Osteoblast (primary cell): ENCODE results near the gene HRAS. TPM values are rescaled to one million over a fixed set of nuclear protein-coding genes. Genes with fewer than 3 reads are reported as not detected.

ENCODE experiments used
- DNase-seq: peaks from one replicate; pipeline ENCODE4 v3.0.0; 2011; ENCODE audit warnings: low spot score, mixed read lengths; ENCODE audit not compliant: insufficient read length; ENCODE audit errors: missing footprints
- H2AFZ ChIP-seq: 2 replicates; pipeline ENCODE4 v1.6.0; 2011; ENCODE audit warnings: mild to moderate bottlenecking, low read length
- H3K27ac ChIP-seq: 2 replicates; pipeline ENCODE4 v1.5.1; 2011; ENCODE audit warnings: mild to moderate bottlenecking, low read depth, low read length, moderate library complexity
- H3K27me3 ChIP-seq: 2 replicates; pipeline ENCODE4 v1.6.0; 2012; ENCODE audit warnings: mild to moderate bottlenecking, control low read depth, inconsistent platforms, low read length, moderate library complexity; ENCODE audit not compliant: insufficient read depth
- H3K36me3 ChIP-seq: 2 replicates; pipeline ENCODE4 v1.5.1; 2011; ENCODE audit warnings: mild to moderate bottlenecking, low read length, control low read depth, moderate library complexity; ENCODE audit not compliant: insufficient read depth
- H3K4me1 ChIP-seq: 2 replicates; pipeline ENCODE4 v1.5.1; 2011; ENCODE audit warnings: mild to moderate bottlenecking, low read length, control low read depth, moderate library complexity; ENCODE audit not compliant: insufficient read depth
- H3K4me2 ChIP-seq: 2 replicates; pipeline ENCODE4 v1.6.0; 2011; ENCODE audit warnings: mild to moderate bottlenecking, low read length; ENCODE audit not compliant: insufficient read depth
- H3K4me3 ChIP-seq: fragments of 200-600 bp; sonication (generic); 3 replicates; pipeline ENCODE4 v1.5.1; 2012; ENCODE audit warnings: mild to moderate bottlenecking, low read length, inconsistent platforms; ENCODE audit not compliant: insufficient read depth
- H3K79me2 ChIP-seq: 2 replicates; pipeline ENCODE4 v1.6.0; 2012; ENCODE audit warnings: mild to moderate bottlenecking, low read length, control low read depth, inconsistent platforms; ENCODE audit not compliant: insufficient read depth
- H3K9me3 ChIP-seq: 2 replicates; pipeline ENCODE4 v1.5.1; 2011; ENCODE audit warnings: low read depth, low read length, control low read depth
- H4K20me1 ChIP-seq: 2 replicates; pipeline ENCODE4 v1.6.0; 2012; ENCODE audit warnings: mild to moderate bottlenecking, low read length, control low read depth; ENCODE audit not compliant: insufficient read depth
- total RNA-seq: library from RNA; depleted of rRNA; stranded (reverse); fragments of >200 nt; gene quantifications from 2 replicates; pipeline ENCODE4 v1.2.3, GENCODE V29; 2012
- TF ChIP-seq, protein P1 (sequence below): IDR thresholded peaks from 2 replicates; pipeline ENCODE4 v1.5.1; 2011; ENCODE audit warnings: mild to moderate bottlenecking, low read depth, low read length, moderate library complexity; ENCODE audit errors: extremely low read depth

The HRAS gene
- total RNA-seq, 1 donor: 28.6 TPM

DNA sequence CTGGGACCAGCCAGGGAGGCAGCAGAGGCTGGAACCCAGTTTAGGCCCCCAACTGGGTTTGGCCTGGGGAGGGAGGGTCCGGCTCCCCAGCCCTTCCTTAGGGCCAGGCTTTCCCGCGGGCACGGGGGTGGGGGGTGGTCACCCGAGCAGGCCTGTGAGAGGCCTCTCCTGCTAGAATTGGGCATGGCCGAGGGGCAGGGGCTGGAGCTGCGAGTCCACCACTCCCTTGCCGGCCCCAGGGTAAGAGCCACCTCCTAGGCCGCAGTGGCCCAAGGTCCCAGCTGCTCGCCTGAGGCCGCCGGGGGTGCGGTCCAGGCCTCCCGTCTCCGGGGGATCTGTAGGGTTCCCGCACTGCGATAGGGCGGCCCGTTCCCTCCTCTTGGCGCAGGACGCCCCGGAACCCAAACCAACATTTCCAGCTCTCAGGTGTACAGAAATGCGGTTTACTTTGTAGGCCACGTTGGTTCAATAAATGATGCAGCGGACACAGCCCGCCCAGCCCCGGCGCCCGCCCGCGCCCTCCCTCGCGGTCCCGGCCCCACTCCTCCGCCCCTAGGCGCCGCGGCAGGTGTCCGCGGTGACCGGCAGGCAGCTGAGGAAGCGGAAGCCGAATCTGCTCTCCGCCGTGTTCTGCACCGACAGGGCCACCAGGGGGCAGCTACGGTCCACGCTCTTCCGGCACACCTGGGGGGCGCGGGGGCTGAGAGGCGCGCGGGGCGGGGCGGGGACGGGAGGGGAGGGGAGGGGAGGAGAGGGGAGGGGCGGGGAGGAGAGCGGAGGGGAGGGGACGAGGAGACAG is 19.3 kb upstream of the HRAS start:
- Histone ChIP-seq H3K4me3 (no peak overlapping the region), H3K4me2 (no peak overlapping the region), H3K27ac (no peak overlapping the region), H4K20me1 (no peaks in the 10 kb centered on the region), H3K4me1 (no peaks in the 10 kb centered on the region), H3K79me2 (no peaks in the 10 kb centered on the region), H2AFZ (no peak overlapping the region), H3K27me3 (peaks cover 45% of the 10 kb centered on the region), H3K9me3 (no peaks in the 10 kb centered on the region), H3K36me3 (no peaks in the 10 kb centered on the region)
- DNase-seq: peak; percentile 97
- TF ChIP-seq, protein P1, sequence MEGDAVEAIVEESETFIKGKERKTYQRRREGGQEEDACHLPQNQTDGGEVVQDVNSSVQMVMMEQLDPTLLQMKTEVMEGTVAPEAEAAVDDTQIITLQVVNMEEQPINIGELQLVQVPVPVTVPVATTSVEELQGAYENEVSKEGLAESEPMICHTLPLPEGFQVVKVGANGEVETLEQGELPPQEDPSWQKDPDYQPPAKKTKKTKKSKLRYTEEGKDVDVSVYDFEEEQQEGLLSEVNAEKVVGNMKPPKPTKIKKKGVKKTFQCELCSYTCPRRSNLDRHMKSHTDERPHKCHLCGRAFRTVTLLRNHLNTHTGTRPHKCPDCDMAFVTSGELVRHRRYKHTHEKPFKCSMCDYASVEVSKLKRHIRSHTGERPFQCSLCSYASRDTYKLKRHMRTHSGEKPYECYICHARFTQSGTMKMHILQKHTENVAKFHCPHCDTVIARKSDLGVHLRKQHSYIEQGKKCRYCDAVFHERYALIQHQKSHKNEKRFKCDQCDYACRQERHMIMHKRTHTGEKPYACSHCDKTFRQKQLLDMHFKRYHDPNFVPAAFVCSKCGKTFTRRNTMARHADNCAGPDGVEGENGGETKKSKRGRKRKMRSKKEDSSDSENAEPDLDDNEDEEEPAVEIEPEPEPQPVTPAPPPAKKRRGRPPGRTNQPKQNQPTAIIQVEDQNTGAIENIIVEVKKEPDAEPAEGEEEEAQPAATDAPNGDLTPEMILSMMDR: peak; percentile 20

DNA sequence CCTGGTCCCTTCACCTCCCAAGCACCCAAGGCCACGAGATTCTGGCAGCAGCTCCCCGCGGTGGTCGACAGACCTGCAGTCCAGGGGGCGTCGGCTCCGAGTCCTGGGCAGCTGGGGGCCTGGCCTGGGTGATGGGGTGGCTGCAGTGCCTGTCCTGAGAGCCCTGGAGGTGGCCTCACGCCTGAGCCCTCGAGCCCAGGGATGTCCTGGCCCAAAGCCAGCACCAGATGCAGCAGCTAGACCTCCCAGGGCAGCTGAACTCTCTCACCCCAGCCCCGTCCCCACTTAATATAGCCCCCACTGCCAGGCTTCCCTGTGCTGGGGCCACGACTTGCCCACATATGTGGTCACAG is 18.6 kb upstream of the HRAS start:
- no peaks in the 10 kb centered on the region for H3K4me1 ChIP-seq
- H3K36me3 ChIP-seq: no peaks in the 10 kb centered on the region
- no peak for DNase-seq
- H3K4me3 ChIP-seq: no peak overlapping the region
- peaks cover 40% of the 10 kb centered on the region for H3K27me3 ChIP-seq
- no peaks in the 10 kb centered on the region for H3K9me3 ChIP-seq
- TF ChIP-seq, protein P1: no peak
- H2AFZ ChIP-seq: no peak overlapping the region
- H3K4me2 ChIP-seq: no peak overlapping the region
- H3K79me2 ChIP-seq: no peaks in the 10 kb centered on the region
- no peak overlapping the region for H3K27ac ChIP-seq
- no peaks in the 10 kb centered on the region for H4K20me1 ChIP-seq

DNA sequence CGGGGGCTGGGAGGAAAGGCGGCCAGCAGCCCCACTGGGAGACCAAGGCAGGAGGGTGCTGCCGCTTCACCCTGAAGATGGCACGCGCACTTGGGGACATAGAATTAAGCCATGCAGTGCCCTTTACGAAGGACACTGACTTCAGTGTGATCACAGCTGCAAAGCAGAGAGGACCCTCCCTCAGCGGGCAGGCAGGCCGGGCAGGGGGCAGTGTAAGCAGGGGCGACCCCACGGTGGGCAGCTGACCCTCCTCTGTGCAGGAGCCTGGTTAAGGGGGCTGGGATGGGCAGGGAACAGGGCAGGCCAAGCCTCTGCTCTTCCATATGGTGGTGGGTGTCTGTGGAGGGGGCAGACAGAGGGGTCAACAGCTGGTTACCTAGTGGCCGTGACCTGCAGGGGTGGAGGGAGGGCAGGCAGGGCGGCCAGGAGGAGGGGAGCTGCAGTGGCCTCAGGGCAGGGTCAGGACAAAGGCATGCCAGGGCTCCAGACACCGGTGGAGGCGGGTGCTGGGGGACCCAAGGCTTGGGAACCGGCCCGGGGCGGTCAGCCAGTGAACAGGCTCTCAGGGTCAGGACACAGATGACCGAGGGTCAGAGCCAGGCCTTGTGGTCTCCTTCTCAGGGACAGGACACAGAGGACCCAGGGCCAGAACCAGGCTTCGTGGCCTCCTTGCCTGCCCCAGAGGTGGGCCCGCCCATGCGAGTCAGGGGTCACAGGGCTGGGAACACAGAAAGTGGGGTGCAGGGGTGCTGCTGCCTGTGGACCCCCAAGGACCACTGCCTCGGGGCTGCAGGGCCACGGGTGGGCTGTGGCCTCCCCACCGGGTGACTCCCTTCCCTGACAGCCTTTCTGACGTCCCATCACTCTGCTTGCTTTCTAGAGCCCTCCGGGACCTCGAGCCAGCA is 18.0 kb upstream of the HRAS start:
- Histone ChIP-seq H2AFZ (no peak overlapping the region), H3K27me3 (peaks cover 40% of the 10 kb centered on the region), H3K4me1 (no peaks in the 10 kb centered on the region), H3K27ac (no peak overlapping the region), H4K20me1 (no peaks in the 10 kb centered on the region), H3K36me3 (no peaks in the 10 kb centered on the region), H3K9me3 (no peaks in the 10 kb centered on the region), H3K4me3 (no peak overlapping the region), H3K4me2 (no peak overlapping the region), H3K79me2 (no peaks in the 10 kb centered on the region)
- TF ChIP-seq, protein P1: no peak
- no peak for DNase-seq

DNA sequence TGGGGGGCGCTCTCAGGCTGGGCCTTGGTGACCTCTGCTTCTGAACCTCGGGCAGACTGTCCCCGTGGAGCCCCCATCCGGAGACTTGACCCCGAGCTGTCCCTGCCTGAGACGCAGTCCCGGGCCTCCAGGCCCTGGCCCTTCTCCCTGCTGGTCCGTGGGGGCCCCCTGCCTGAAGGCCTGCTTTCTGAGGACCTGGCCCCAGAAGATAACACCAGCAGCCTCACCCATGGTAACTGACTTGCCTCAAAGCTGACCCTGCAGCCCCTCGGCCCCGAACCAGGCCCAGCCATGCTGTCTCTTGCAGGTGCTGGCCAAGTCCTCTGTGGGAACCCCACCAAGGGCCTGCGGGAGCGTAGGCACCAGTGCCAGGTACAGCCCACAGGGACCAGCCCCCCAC is 16.2 kb upstream of the HRAS start:
- TF ChIP-seq, protein P1: no peak
- no peak for DNase-seq
- H3K4me2 ChIP-seq: no peak overlapping the region
- peaks cover 25% of the 10 kb centered on the region for H3K27me3 ChIP-seq
- H3K36me3 ChIP-seq: no peaks in the 10 kb centered on the region
- H3K79me2 ChIP-seq: no peaks in the 10 kb centered on the region
- no peak overlapping the region for H3K4me3 ChIP-seq
- no peaks in the 10 kb centered on the region for H4K20me1 ChIP-seq
- no peak overlapping the region for H3K27ac ChIP-seq
- no peaks in the 10 kb centered on the region for H3K9me3 ChIP-seq
- H3K4me1 ChIP-seq: no peaks in the 10 kb centered on the region
- H2AFZ ChIP-seq: no peak overlapping the region
